ENCODE data around the gene GSE1. TPM values are rescaled to one million over a fixed set of nuclear protein-coding genes. Genes with fewer than 3 reads are reported as not detected.

The GSE1 gene
- total and polyA plus RNA-seq, 2 experiments from 2014 or later = 32.4 to 135 TPM

- TF ChIP-seq EZH2phosphoT487 (IDR thresholded peaks at IDR 0.05; ENCODE audit: unreplicated experiment) (no peak), POLR2AphosphoS5 (IDR thresholded peaks at IDR 0.05; ENCODE audit: low read depth) (no peak), EZH2 (IDR thresholded peaks at IDR 0.05; ENCODE audit: low read depth, unreplicated experiment) (no peak), ZNF114 (CRISPR knock-in tag; IDR thresholded peaks at IDR 0.05) (no peak), ETS1 (IDR thresholded peaks at IDR 0.05) (no peak), CREB1 (CRISPR knock-in tag; IDR thresholded peaks at IDR 0.05; ENCODE audit: low read depth) (no peak), ZNF331 (CRISPR knock-in tag; IDR thresholded peaks at IDR 0.05; ENCODE audit: low read depth) (no peak), REST (IDR thresholded peaks at IDR 0.05; ENCODE audit: unreplicated experiment) (no peak), STAT1 (IDR thresholded peaks at IDR 0.05; ENCODE audit: unreplicated experiment) (no peak), CTCF (conservative IDR thresholded peaks at IDR 0.05; ENCODE audit: low read depth in 2 of 2) (no peak), ZNF462 (CRISPR knock-in tag; IDR thresholded peaks at IDR 0.05) (no peak), NANOG (IDR thresholded peaks at IDR 0.05; ENCODE audit: borderline replicate concordance) (no peak; the same call in 1 of the 2 replicates), JUNB (IDR thresholded peaks at IDR 0.05; ENCODE audit: unreplicated experiment) (no peak)
- H3K79me2 ChIP-seq (replicated peaks; ENCODE audit: insufficient read depth) = peaks cover 100% of the 10 kb centered on the region
- H3K4me1 ChIP-seq (ENCODE audit: insufficient read depth) = peaks cover 16% of the 10 kb centered on the region; the same call in 1 of the 2 replicates
- peaks cover 83% of the 10 kb centered on the region for H4K20me1 ChIP-seq (replicated peaks; ENCODE audit: insufficient read depth)
- no peaks in the 10 kb centered on the region for H3K27me3 ChIP-seq (ENCODE audit: insufficient read depth)
- DNase-seq (ENCODE audit: low spot score) (peak; percentile 75), ATAC-seq (peak; percentile 55)
- Mint-ChIP-seq H3K27ac (peak overlapping the region; percentile 86), H3K36me3 (ENCODE audit: low read depth) (peaks cover 31% of the 10 kb centered on the region), H3K9me3 (peaks cover 15% of the 10 kb centered on the region), H3K27me3 (ENCODE audit: insufficient read depth, low read depth, poor library complexity) (peaks cover 26% of the 10 kb centered on the region), H3K4me1 (peaks cover 56% of the 10 kb centered on the region), H3K4me3 (peak overlapping the region; percentile 68)
- H3K4me3 ChIP-seq = peak overlapping the region; percentile 47
- no peak overlapping the region for H2AFZ ChIP-seq
- H3K36me3 ChIP-seq (ENCODE audit: insufficient read depth) = no peaks in the 10 kb centered on the region
- no peaks in the 10 kb centered on the region for H3K9me2 ChIP-seq (ENCODE audit: insufficient read depth)
- H3F3A ChIP-seq (replicated peaks; ENCODE audit: low read depth) = peaks cover 13% of the 10 kb centered on the region; the same call in 1 of the 2 replicates
- peak overlapping the region; percentile 74 for H3K4me2 ChIP-seq
- peak overlapping the region; percentile 78 for H3K27ac ChIP-seq (ENCODE audit: low read depth)
Observed at GRCh38 chr16:85626191-85626981, 13.3 kb downstream of the GSE1 start.
